Activated gamma-delta T cell treated with Interleukin-2 at 50 U/mL for 16 hours (primary cell): ENCODE measurements around the gene COX6B2.

ENCODE experiments used
- DNase-seq: peaks from one replicate; pipeline ENCODE4 v3.0.0-alpha.2; 2020

Gene COX6B2

GRCh38 chr19:55311797-55312196 is 42.7 kb downstream of the COX6B2 start:
- DNase-seq: no peak

- DNase-seq: no peak
Measured at GRCh38 chr19:55311397-55311796, 43.1 kb downstream of the COX6B2 start.

GRCh38 chr19:55310498-55310897 is 44.0 kb downstream of the COX6B2 start:
- DNase-seq: no peak

GRCh38 chr19:55309448-55309847 is 45.1 kb downstream of the COX6B2 start:
- DNase-seq: no peak

- no peak for DNase-seq
Measured at GRCh38 chr19:55308281-55308680, 46.2 kb downstream of the COX6B2 start.

- DNase-seq: no peak
Measured at GRCh38 chr19:55306712-55307111, 47.8 kb downstream of the COX6B2 start.

- no peak for DNase-seq
Measured at GRCh38 chr19:55305983-55306562, 48.4 kb downstream of the COX6B2 start.

GRCh38 chr19:55305491-55305890 is 49.0 kb downstream of the COX6B2 start:
- peak; percentile 27 for DNase-seq

- DNase-seq: no peak
Measured at GRCh38 chr19:55304980-55305379, 49.5 kb downstream of the COX6B2 start.

- DNase-seq: no peak
Measured at GRCh38 chr19:55304279-55304978, 50.1 kb downstream of the COX6B2 start.

GRCh38 chr19:55303477-55303876 is 51.0 kb downstream of the COX6B2 start:
- no peak for DNase-seq

GRCh38 chr19:55302318-55302703 is 52.2 kb downstream of the COX6B2 start:
- no peak for DNase-seq

GRCh38 chr19:55301459-55302317 is 52.8 kb downstream of the COX6B2 start:
- peak; percentile 96 for DNase-seq

- DNase-seq: no peak
Measured at GRCh38 chr19:55300886-55301458, 53.5 kb downstream of the COX6B2 start.

- no peak for DNase-seq
Measured at GRCh38 chr19:55299991-55300390, 54.5 kb downstream of the COX6B2 start.
